DND-41 (cell line): ENCODE data around the gene IL17REL.

ENCODE experiments used
- ATAC-seq: fragments of 200-7000 bp; cut with Tn5 transposase; 3 replicates; pipeline ENCODE4 v1.9.1; 2021; ENCODE audit warnings: low read depth; ENCODE audit not compliant: insufficient read depth
- DNase-seq: peaks from one replicate; pipeline ENCODE4 v3.0.0-alpha.2; 2020
- H2AFZ ChIP-seq: 2 replicates; pipeline ENCODE4 v1.6.0; 2012; ENCODE audit warnings: low read depth, low read length
- H3K27ac ChIP-seq: 2 replicates; pipeline ENCODE4 v1.5.1; 2012; ENCODE audit warnings: low read length, inconsistent platforms
- H3K27me3 ChIP-seq: fragments of 200-600 bp; sonication (generic); 2 replicates; pipeline ENCODE4 v1.6.0; 2012; ENCODE audit warnings: low read length, mild to moderate bottlenecking, inconsistent platforms; ENCODE audit not compliant: insufficient read depth, poor library complexity
- H3K36me3 ChIP-seq: 2 replicates; pipeline ENCODE4 v1.5.1; 2012; ENCODE audit warnings: low read length, inconsistent platforms; ENCODE audit not compliant: insufficient read depth
- H3K4me1 ChIP-seq: 2 replicates; pipeline ENCODE4 v1.5.1; 2012; ENCODE audit warnings: mild to moderate bottlenecking, low read length; ENCODE audit not compliant: insufficient read depth
- H3K4me2 ChIP-seq: 2 replicates; pipeline ENCODE4 v1.6.0; 2012; ENCODE audit warnings: mild to moderate bottlenecking, moderate library complexity, low read length, inconsistent platforms; ENCODE audit not compliant: insufficient read depth
- H3K4me3 ChIP-seq, 2 experiments: fragments of 200-600 bp in 1 of 2; shearing (Covaris generic) in 1 of 2; 2 replicates each; pipeline ENCODE4 v1.5.1; 2012 to 2016; ENCODE audit warnings: inconsistent platforms in 2 of 2, low read length in 2 of 2, mild to moderate bottlenecking in 2 of 2, low read depth in 1 of 2, moderate library complexity in 1 of 2
- H3K79me2 ChIP-seq: 2 replicates; pipeline ENCODE4 v1.6.0; 2012; ENCODE audit warnings: low read length, inconsistent platforms; ENCODE audit not compliant: insufficient read depth
- H3K9ac ChIP-seq: 2 replicates; pipeline ENCODE4 v1.6.0; 2012; ENCODE audit warnings: low read depth, mild to moderate bottlenecking, inconsistent platforms, low read length, moderate library complexity
- H3K9me3 ChIP-seq: 2 replicates; pipeline ENCODE4 v1.5.1; 2012; ENCODE audit warnings: low read length, moderate library complexity, mild to moderate bottlenecking, inconsistent platforms; ENCODE audit not compliant: insufficient read depth, severe bottlenecking
- H4K20me1 ChIP-seq: 2 replicates; pipeline ENCODE4 v1.6.0; 2012; ENCODE audit warnings: low read length; ENCODE audit not compliant: insufficient read depth
- CTCF ChIP-seq: IDR thresholded peaks from 2 replicates; pipeline ENCODE4 v1.5.1; 2012; ENCODE audit warnings: borderline replicate concordance, low read length, moderate library complexity, mild to moderate bottlenecking; ENCODE audit not compliant: poor library complexity, severe bottlenecking; ENCODE audit errors: extremely low read depth
- EZH2 ChIP-seq: IDR thresholded peaks from 3 replicates; pipeline ENCODE4 v1.6.1; 2012; ENCODE audit warnings: borderline replicate concordance, low read depth, mild to moderate bottlenecking, moderate library complexity, low read length, inconsistent platforms; ENCODE audit not compliant: severe bottlenecking

IL17REL gene

GRCh38 chr22:49966774-49967705 lies 45.5 kb downstream of the IL17REL start:
- H3K9ac ChIP-seq, result no peak overlapping the region
- TF ChIP-seq CTCF, result no peak
- ATAC-seq, result no peak
- peaks cover 23% of the 10 kb centered on the region for H3K36me3 ChIP-seq
- no peak overlapping the region for H2AFZ ChIP-seq
- no peaks in the 10 kb centered on the region for H3K9me3 ChIP-seq
- H4K20me1 ChIP-seq, result peaks cover 42% of the 10 kb centered on the region
- H3K27me3 ChIP-seq, result no peaks in the 10 kb centered on the region
- no peak overlapping the region for H3K27ac ChIP-seq
- no peak overlapping the region for H3K4me2 ChIP-seq
- peaks cover 42% of the 10 kb centered on the region for H3K4me1 ChIP-seq
- H3K4me3 ChIP-seq, result no peak overlapping the region
- peak; percentile 7 for DNase-seq
- peaks cover 22% of the 10 kb centered on the region for H3K79me2 ChIP-seq

- no peak overlapping the region for H2AFZ ChIP-seq
- no peak for ATAC-seq
- no peak overlapping the region for H3K9ac ChIP-seq
- H3K27ac ChIP-seq, result no peak overlapping the region
- TF ChIP-seq CTCF, result no peak
- no peak for TF ChIP-seq EZH2
- H4K20me1 ChIP-seq, result peaks cover 49% of the 10 kb centered on the region
- no peak overlapping the region for H3K4me2 ChIP-seq
- no peak for DNase-seq
- H3K9me3 ChIP-seq, result no peaks in the 10 kb centered on the region
- H3K36me3 ChIP-seq, result peaks cover 30% of the 10 kb centered on the region
- no peak overlapping the region for H3K4me3 ChIP-seq
- H3K27me3 ChIP-seq, result no peaks in the 10 kb centered on the region
- H3K79me2 ChIP-seq, result peaks cover 31% of the 10 kb centered on the region
- H3K4me1 ChIP-seq, result peaks cover 41% of the 10 kb centered on the region
Observed at GRCh38 chr22:49966041-49966773, 46.4 kb downstream of the IL17REL start.

GRCh38 chr22:49965091-49966040 lies 47.2 kb downstream of the IL17REL start:
- Histone ChIP-seq H4K20me1 (peaks cover 49% of the 10 kb centered on the region), H2AFZ (no peak overlapping the region)
- ATAC-seq, result no peak

More at GRCh38 chr22:49965091-49966040, 47.2 kb downstream of the IL17REL start:
- peaks cover 30% of the 10 kb centered on the region for H3K36me3 ChIP-seq
- H3K9me3 ChIP-seq, result no peaks in the 10 kb centered on the region
- H3K4me1 ChIP-seq, result peaks cover 32% of the 10 kb centered on the region
- H3K79me2 ChIP-seq, result peaks cover 37% of the 10 kb centered on the region
- H3K27me3 ChIP-seq, result no peaks in the 10 kb centered on the region
- DNase-seq, result no peak
- H3K4me2 ChIP-seq, result no peak overlapping the region
- TF ChIP-seq EZH2 (no peak), CTCF (no peak)
- no peak overlapping the region for H3K4me3 ChIP-seq
- no peak overlapping the region for H3K9ac ChIP-seq
- H3K27ac ChIP-seq, result no peak overlapping the region
